SU-DHL-6 (cell line): ENCODE measurements around the gene PHLPP2.

Experiments used
- CTCF ChIP-seq: fragments of 200-600 bp; sonication (generic); IDR thresholded peaks from one replicate; pipeline ENCODE4 v1.5.1; 2017; ENCODE audit warnings: antibody characterized with exemption, mild to moderate bottlenecking, low read length, moderate library complexity; ENCODE audit not compliant: insufficient read depth, poor library complexity, severe bottlenecking
- EZH2phosphoT487 ChIP-seq: fragments of 200-600 bp; sonication (generic), shearing (Covaris generic); conservative IDR thresholded peaks from 2 replicates; pipeline ENCODE4 v1.6.1; 2018; ENCODE audit warnings: mild to moderate bottlenecking, antibody characterized with exemption, low read length, moderate library complexity, mixed read lengths

- no peak for TF ChIP-seq EZH2phosphoT487
- no peak for TF ChIP-seq CTCF
Observed at GRCh38 chr16:71707199-71707598, 17.3 kb downstream of the PHLPP2 start.
